Effector memory CD4-positive, alpha-beta T cell (primary cell): ENCODE results near the gene ZNF136.

Experiments
- DNase-seq, 3 donors: peaks; one replicate each; pipeline ENCODE4 v3.0.0-alpha.2; 2020
- H3K27ac ChIP-seq: 2 replicates; pipeline ENCODE4 v1.7.0; 2013; ENCODE audit warnings: mild to moderate bottlenecking, low read length, moderate library complexity; ENCODE audit not compliant: insufficient read depth, poor library complexity, severe bottlenecking
- H3K27me3 ChIP-seq: replicated peaks from 2 replicates; pipeline ENCODE4 v1.7.0; 2013; ENCODE audit warnings: mild to moderate bottlenecking, low read length; ENCODE audit not compliant: insufficient read depth, control insufficient read depth, poor library complexity, severe bottlenecking
- H3K36me3 ChIP-seq: 2 replicates; pipeline ENCODE4 v1.7.0; 2013; ENCODE audit warnings: mild to moderate bottlenecking, low read length, moderate library complexity; ENCODE audit not compliant: control insufficient read depth, insufficient read depth
- H3K4me1 ChIP-seq: 2 replicates; pipeline ENCODE4 v1.7.0; 2013; ENCODE audit warnings: low read length, mild to moderate bottlenecking; ENCODE audit not compliant: control insufficient read depth, insufficient read depth, poor library complexity, severe bottlenecking
- H3K4me3 ChIP-seq: 2 replicates; pipeline ENCODE4 v1.7.0; 2013; ENCODE audit warnings: low read length, low read depth, mild to moderate bottlenecking; ENCODE audit not compliant: insufficient read depth, poor library complexity, severe bottlenecking
- H3K9me3 ChIP-seq: 2 replicates; pipeline ENCODE4 v1.7.0; 2013; ENCODE audit warnings: mild to moderate bottlenecking, low read length, moderate library complexity; ENCODE audit not compliant: control insufficient read depth

The ZNF136 gene

DNA sequence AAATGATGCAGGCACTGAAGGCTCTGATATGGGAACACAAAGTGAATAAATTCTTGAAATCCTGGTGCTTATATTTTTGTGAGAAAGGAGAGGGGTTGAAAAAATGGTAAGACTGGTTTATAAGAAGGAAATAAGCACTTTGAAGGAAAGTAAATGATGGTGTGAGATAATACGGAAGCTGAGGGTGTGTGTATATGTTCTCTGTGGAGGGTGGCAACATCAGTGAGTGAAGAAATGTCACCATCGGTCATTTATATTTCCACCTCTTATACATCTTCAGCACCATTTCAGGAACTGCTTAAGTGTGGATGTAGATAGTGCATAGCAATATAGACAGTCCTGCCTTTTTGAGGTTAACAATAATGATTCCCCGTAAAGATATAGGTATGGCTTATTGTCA lies 17.5 kb downstream of the ZNF136 start:
- H3K27ac ChIP-seq, result no peak overlapping the region
- no peak for DNase-seq
- no peak overlapping the region for H3K4me3 ChIP-seq
- H3K9me3 ChIP-seq, result peaks cover 30% of the 10 kb centered on the region
- no peaks in the 10 kb centered on the region for H3K27me3 ChIP-seq
- H3K4me1 ChIP-seq, result no peaks in the 10 kb centered on the region
- H3K36me3 ChIP-seq, result peaks cover 35% of the 10 kb centered on the region

DNA sequence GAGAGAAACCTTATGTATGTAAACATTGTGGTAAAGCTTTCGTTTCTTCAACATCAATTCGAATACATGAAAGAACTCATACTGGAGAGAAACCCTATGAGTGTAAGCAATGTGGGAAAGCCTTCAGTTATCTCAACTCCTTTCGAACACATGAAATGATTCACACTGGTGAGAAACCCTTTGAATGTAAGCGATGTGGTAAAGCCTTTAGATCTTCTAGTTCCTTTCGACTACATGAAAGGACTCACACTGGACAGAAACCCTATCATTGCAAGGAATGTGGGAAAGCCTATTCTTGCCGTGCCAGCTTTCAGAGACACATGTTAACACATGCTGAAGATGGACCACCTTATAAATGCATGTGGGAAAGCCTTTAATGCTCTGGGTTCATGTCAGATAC lies 24.7 kb downstream of the ZNF136 start:
- Histone ChIP-seq H3K27ac (no peak overlapping the region), H3K4me3 (no peak overlapping the region), H3K9me3 (peaks cover 74% of the 10 kb centered on the region), H3K4me1 (no peaks in the 10 kb centered on the region), H3K27me3 (no peaks in the 10 kb centered on the region), H3K36me3 (peaks cover 62% of the 10 kb centered on the region)
- no peak for DNase-seq

DNA sequence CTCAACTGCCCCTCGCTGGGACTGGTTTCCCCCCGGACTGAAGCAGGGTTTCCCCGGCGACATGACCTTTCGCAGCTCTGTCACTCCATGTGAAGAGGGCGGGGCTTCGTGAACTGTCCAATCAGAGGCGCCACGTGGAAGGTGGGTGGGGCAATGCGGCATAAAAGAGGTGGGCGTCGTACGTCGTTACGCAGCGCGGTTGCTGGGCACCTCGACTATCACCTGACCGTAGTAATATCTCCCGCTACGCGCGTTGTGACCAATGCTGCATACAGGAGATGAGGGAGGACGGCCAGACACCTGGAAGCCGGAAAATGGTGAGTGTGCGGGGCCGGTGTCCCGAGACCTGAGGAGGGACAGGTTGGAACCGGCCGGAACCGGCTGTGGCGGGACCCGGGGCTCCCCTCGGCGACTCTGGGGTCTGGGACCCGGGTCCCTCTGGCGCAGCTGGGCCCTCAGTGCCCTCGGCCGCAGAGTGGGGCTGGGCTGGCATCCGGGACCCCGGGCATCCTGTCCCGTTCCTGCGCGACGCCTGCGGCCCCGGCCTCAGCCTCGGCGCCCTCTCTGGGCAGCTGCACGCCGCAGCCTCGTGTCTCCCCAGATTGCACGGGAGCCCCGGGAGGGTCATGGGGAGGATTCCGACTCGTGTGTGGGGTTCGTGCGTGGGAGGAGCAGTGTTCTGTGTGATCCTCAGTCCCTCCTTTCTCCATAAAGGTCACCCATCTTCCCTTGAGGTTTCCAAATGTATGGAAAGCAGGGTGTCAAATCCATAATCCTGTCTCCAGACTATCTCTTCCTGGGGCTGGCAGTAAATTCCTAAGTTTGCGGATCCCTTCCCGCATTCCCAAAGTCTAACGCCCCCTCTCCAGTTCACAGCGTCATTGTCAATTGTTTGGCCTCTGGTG lies 32.2 kb downstream of the ZNF136 start:
- Histone ChIP-seq H3K4me1 (peaks cover 2% of the 10 kb centered on the region), H3K9me3 (peaks cover 17% of the 10 kb centered on the region), H3K27ac (no peak overlapping the region), H3K4me3 (peak overlapping the region; percentile 15), H3K27me3 (no peaks in the 10 kb centered on the region), H3K36me3 (peaks cover 9% of the 10 kb centered on the region)
- DNase-seq, result peak; percentile 20 to 47 (median 24)

DNA sequence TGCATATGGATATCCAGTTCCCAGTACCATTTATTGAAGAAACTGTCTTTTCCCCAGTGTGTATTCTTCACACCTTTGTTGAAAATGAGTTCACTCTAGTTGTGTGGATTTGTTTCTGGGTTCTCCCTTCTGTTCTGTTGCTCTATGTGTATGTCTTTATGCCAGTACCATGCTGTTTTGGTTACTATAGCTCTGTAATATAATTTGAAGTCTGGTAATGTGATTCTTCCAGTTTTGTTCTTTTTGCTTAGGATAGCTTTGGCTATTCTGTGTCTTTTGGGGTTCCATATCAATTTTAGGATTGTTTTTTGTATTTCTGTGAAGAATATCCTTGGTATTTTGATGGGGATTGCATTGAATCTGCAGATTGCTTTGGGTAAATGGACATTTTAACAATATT lies 35.2 kb downstream of the ZNF136 start:
- H3K36me3 ChIP-seq, result no peaks in the 10 kb centered on the region
- no peak overlapping the region for H3K27ac ChIP-seq
- peaks cover 2% of the 10 kb centered on the region for H3K4me1 ChIP-seq
- H3K9me3 ChIP-seq, result peaks cover 11% of the 10 kb centered on the region
- H3K4me3 ChIP-seq, result no peak overlapping the region
- no peak for DNase-seq
- H3K27me3 ChIP-seq, result no peaks in the 10 kb centered on the region

DNA sequence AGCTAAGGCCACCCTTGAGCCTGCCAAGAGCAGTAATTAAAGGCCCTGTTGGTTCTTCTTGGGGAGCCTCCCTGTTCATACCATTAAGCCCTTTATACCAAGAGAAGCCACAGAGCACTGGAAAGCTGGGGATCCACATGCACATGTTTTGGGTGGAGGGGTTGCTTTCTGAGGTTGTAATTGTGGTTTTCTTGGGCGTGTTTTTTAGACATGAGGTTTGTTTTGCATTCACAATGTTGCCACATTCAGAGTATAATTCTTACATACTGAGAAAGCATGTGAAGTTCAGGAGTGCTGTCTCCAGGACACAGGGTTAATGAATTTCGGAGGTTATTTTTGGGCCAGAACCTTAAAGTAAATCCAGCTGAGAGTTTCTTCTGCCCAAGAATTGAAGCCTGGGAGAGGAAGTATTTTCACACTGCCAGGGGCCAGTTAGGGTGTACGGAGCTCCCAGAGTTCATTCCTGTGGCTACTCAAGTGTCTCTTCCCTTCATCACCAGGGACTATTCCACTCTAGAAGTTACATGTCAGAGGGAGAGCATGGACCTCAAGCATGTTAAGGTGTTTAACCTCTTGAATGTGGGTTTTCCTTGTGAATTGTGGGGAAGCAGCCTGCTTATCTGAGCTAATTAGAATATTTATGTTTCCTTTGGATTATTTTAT lies 37.0 kb downstream of the ZNF136 start:
- Histone ChIP-seq H3K36me3 (no peaks in the 10 kb centered on the region), H3K27me3 (no peaks in the 10 kb centered on the region), H3K4me1 (no peaks in the 10 kb centered on the region), H3K9me3 (no peaks in the 10 kb centered on the region), H3K27ac (no peak overlapping the region), H3K4me3 (no peak overlapping the region)
- no peak for DNase-seq

DNA sequence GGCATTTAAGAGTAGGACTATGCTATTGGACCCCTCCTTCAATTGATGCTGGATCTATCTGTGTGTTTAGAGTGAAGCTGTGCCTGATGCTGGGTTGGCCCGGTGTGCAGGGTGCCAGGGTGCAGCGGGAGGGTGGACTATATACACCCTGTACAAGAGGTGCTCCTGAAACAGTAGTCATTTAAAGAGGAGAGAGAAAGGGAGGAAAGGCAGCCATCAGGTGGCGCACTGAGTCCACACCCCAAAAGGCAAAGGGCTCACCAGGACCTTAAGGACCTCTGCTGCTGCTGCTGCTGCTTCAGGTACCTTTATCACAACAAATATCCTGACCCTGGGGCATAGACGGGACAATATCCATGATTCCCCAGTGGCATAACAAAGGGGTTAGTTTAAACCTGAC lies 39.4 kb downstream of the ZNF136 start:
- Histone ChIP-seq H3K27ac (no peak overlapping the region), H3K36me3 (peaks cover 2% of the 10 kb centered on the region), H3K27me3 (no peaks in the 10 kb centered on the region), H3K9me3 (peaks cover 6% of the 10 kb centered on the region), H3K4me3 (no peak overlapping the region), H3K4me1 (no peaks in the 10 kb centered on the region)
- DNase-seq, result peak; percentile 5 to 34 (median 16)

DNA sequence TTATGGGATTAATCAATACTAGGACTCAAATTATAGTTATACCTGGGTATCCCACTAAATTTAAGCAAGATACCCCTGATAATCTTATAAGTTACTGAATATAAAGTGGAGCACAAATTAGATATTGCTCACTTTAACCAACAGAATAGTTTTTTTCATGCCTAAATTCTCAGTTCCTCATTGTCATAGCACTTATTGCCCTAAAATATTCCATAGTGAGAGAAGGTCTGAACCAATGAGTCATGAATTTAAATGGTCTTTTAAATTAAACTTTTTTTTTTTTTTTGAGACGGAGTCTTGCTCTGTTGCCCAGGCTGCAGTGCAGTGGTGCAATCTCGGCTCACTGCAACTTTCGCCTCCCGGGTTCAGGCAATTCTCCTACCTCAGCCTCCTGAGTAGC lies 42.4 kb downstream of the ZNF136 start:
- Histone ChIP-seq H3K4me1 (no peaks in the 10 kb centered on the region), H3K27me3 (no peaks in the 10 kb centered on the region), H3K4me3 (no peak overlapping the region), H3K27ac (no peak overlapping the region), H3K9me3 (peaks cover 17% of the 10 kb centered on the region), H3K36me3 (peaks cover 3% of the 10 kb centered on the region)
- DNase-seq, result no peak

DNA sequence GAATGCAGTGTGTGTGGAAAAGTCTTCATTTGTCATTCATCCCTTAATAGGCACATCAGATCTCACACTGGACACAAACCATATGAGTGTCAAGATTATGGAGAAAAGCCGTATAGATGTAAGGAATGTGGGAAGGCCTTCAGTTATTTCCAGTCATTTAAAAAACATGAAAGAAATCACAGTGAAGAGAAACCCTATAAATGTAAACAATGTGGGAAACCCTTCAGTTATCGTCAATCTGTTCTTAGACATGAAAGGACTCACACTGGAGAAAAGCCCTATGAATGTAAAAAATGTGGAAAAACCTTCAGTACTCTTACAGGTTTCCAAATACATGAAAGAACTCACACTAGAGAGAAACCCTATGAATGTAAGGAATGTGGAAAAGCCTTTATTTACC lies 45.3 kb downstream of the ZNF136 start:
- Histone ChIP-seq H3K4me3 (no peak overlapping the region), H3K36me3 (peaks cover 3% of the 10 kb centered on the region), H3K9me3 (peaks cover 20% of the 10 kb centered on the region), H3K27me3 (no peaks in the 10 kb centered on the region), H3K4me1 (no peaks in the 10 kb centered on the region), H3K27ac (no peak overlapping the region)
- no peak for DNase-seq

DNA sequence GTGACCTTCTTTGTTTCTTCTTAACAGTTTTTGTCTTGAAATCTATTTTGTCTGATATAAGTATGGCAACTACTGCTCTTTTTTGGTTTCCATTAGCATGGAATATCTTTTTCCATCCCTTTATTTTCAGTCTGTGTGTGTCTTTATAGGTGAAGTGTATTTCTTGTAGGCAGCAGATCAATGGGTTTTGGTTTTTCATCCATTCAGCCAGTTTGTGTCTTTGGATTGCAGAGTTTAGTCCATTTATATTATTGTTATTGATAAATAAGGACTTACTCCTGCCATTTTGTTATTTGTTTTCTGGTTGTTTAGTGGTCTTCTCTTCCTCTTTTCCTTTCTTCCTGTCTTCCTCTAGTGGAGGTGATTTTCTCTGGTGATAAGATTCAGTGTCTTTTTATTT lies 54.4 kb downstream of the ZNF136 start:
- Histone ChIP-seq H3K9me3 (peaks cover 13% of the 10 kb centered on the region), H3K4me3 (no peak overlapping the region), H3K27me3 (no peaks in the 10 kb centered on the region), H3K27ac (no peak overlapping the region), H3K36me3 (no peaks in the 10 kb centered on the region), H3K4me1 (no peaks in the 10 kb centered on the region)
- DNase-seq, result no peak

DNA sequence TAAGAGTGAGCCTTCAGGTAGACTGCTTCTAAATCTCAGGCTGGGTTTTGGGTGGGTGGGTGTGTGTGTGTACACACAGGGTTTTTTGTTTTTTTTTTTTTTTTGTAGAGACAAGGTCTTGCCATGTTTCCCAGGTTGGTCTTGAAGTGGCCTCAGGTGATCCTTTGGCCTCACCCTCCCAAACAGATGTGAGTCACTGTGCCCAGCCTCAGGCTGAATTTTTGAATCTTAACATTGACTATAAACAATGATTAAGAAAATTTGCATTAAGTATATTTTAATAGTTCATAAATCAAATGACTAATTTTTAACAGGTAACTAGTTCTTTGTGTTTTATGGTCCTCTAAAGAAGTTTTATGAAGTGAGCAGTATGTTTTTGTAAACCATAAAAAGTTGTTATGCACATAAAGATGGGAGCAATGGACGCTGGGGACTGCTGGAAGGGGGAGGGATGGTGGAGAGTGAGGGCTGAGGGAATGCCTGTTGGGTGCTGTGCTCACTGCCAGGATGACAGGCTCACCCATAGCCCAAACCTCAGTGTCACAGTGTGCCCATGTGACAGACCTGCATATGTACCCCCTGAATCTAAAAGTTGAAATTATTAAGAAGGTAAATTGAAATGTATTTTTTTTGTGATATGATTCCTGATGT lies 60.2 kb downstream of the ZNF136 start:
- no peak overlapping the region for H3K27ac ChIP-seq
- no peaks in the 10 kb centered on the region for H3K36me3 ChIP-seq
- H3K27me3 ChIP-seq, result no peaks in the 10 kb centered on the region
- no peaks in the 10 kb centered on the region for H3K9me3 ChIP-seq
- no peak overlapping the region for H3K4me3 ChIP-seq
- no peaks in the 10 kb centered on the region for H3K4me1 ChIP-seq
- no peak for DNase-seq
